ENCODE data around the gene CKAP2L. TPM values are rescaled to one million over a fixed set of nuclear protein-coding genes. Genes with fewer than 3 reads are reported as not detected.

CKAP2L gene
- total RNA-seq, 4 donors from 2014 or later, result 0.13 to 0.29 (median 0.22) TPM; not detected in 1

GRCh38 chr2:112713585-112713925 is 50.9 kb downstream of the CKAP2L start:
- 74 to 80% methylated on average over 7 of the region's 7 CpGs for WGBS, 2 donors
- Histone ChIP-seq H3K36me3 (no peaks in the 10 kb centered on the region), H3K9me3 (no peaks in the 10 kb centered on the region), H3K4me1 (no peaks in the 10 kb centered on the region), H3K27ac (no peak overlapping the region), H3K27me3 (no peaks in the 10 kb centered on the region), H3K4me3 (replicated peaks in 1 of 3) (no peak overlapping the region)
- TF ChIP-seq POLR2A (IDR thresholded peaks at IDR 0.05), result no peak
- TF ChIP-seq CTCF (IDR thresholded peaks at IDR 0.05), result no peak
- DNase-seq, result no peak
- intact Hi-C loops (cut with DNase I), result no loop called here

GRCh38 chr2:112712903-112713584 is 51.4 kb downstream of the CKAP2L start:
- intact Hi-C loops (cut with DNase I), result no loop called here
- TF ChIP-seq POLR2A (IDR thresholded peaks at IDR 0.05), result no peak
- no peak for TF ChIP-seq CTCF (IDR thresholded peaks at IDR 0.05)
- Histone ChIP-seq H3K27me3 (no peaks in the 10 kb centered on the region), H3K36me3 (no peaks in the 10 kb centered on the region), H3K9me3 (no peaks in the 10 kb centered on the region), H3K27ac (no peak overlapping the region), H3K4me3 (replicated peaks in 1 of 3) (no peak overlapping the region), H3K4me1 (no peaks in the 10 kb centered on the region)
- no peak for DNase-seq
- WGBS, 2 donors, result 75 to 76% methylated on average over 17 of the region's 17 CpGs

- TF ChIP-seq POLR2A (IDR thresholded peaks at IDR 0.05) (no peak), CTCF (IDR thresholded peaks at IDR 0.05) (no peak)
- no peak for DNase-seq
- 81 to 83% methylated on average over 3 of the region's 3 CpGs for WGBS, 2 donors
- H3K36me3 ChIP-seq, result no peaks in the 10 kb centered on the region
- no peak overlapping the region for H3K27ac ChIP-seq
- H3K27me3 ChIP-seq, result no peaks in the 10 kb centered on the region
- no peak overlapping the region for H3K4me3 ChIP-seq (replicated peaks in 1 of 3)
- no peaks in the 10 kb centered on the region for H3K4me1 ChIP-seq
- intact Hi-C loops (cut with DNase I), result no loop called here
- no peaks in the 10 kb centered on the region for H3K9me3 ChIP-seq
Measured at GRCh38 chr2:112712465-112712864, 51.9 kb downstream of the CKAP2L start.

GRCh38 chr2:112710956-112711750 is 53.3 kb downstream of the CKAP2L start:
- Histone ChIP-seq H3K4me3 (replicated peaks in 1 of 3) (no peak overlapping the region), H3K9me3 (no peaks in the 10 kb centered on the region), H3K36me3 (no peaks in the 10 kb centered on the region), H3K27ac (no peak overlapping the region), H3K4me1 (no peaks in the 10 kb centered on the region), H3K27me3 (no peaks in the 10 kb centered on the region)
- WGBS, 2 donors, result 89 to 93% methylated on average over 9 of the region's 9 CpGs
- no peak for DNase-seq
- no peak for TF ChIP-seq CTCF (IDR thresholded peaks at IDR 0.05)
- TF ChIP-seq POLR2A (IDR thresholded peaks at IDR 0.05), result no peak
- intact Hi-C loops (cut with DNase I), result no loop called here

- Histone ChIP-seq H3K27me3 (no peaks in the 10 kb centered on the region), H3K4me3 (replicated peaks in 1 of 3) (no peak overlapping the region), H3K4me1 (no peaks in the 10 kb centered on the region), H3K9me3 (no peaks in the 10 kb centered on the region), H3K36me3 (no peaks in the 10 kb centered on the region), H3K27ac (no peak overlapping the region)
- WGBS, 2 donors, result 89 to 92% methylated on average over 6 of the region's 6 CpGs
- TF ChIP-seq POLR2A (IDR thresholded peaks at IDR 0.05) (no peak), CTCF (IDR thresholded peaks at IDR 0.05) (no peak)
- no peak for DNase-seq
- intact Hi-C loops (cut with DNase I), result no loop called here
Measured at GRCh38 chr2:112709703-112710102, 54.7 kb downstream of the CKAP2L start.

Data from thyroid gland (tissue), 4 donors.